HG02885 (cell line): ENCODE measurements around the gene IL1RAPL2.
"Not testable (repeated sequence)": the region's sequence is repeated elsewhere in the genome, so short reads cannot be mapped to it uniquely, and the experiment has no call there.

ENCODE experiments used
- ATAC-seq: cut with Tn5 transposase; IDR thresholded peaks from one replicate; pipeline ENCODE4 v1.9.1; 2021; ENCODE audit warnings: mild to moderate bottlenecking; ENCODE audit not compliant: unreplicated experiment, poor library complexity

The IL1RAPL2 gene

DNA sequence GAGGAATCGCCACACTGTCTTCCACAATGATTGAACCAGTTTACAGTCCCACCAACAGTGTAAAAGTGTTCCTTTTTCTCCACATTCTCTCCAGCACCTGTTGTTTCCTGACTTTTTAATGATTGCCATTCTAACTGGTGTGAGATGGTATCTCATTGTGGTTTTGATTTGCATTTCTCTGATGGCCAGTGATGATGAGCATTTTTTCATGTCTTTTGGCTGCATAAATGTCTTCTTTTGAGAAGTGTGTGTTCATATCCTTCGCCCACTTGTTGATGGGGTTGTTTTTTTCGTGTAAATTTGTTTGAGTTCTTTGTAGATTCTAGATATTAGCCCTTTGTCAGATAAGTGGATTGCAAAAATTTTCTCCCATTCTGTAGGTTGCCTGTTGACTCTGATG lies 671.4 kb downstream of the IL1RAPL2 start:
- not testable (repeated sequence) for ATAC-seq

GRCh38 chrX:105241056-105241455 lies 675.1 kb downstream of the IL1RAPL2 start:
- no peak for ATAC-seq

- no peak for ATAC-seq
Observed at GRCh38 chrX:105260291-105261043, 694.5 kb downstream of the IL1RAPL2 start.

DNA sequence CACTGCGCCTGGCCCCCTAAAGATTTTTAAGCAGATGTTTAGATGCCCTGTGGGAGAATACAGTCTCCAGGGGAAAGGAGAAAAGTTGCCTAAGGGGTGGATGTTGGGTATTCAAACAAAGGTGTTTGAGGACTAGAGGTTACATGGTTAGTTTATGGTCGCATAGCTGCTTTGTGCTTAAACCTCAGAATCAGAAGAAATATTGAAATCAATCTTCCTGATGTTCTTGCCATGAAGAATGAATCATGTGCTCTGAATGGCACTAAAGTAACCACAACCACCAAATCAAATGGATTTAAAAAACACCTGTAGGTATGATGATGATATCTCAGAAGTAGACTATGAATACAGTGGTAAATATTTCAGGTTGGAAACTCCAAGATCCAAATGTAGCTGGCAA lies 697.2 kb downstream of the IL1RAPL2 start:
- ATAC-seq, result no peak

GRCh38 chrX:105263801-105264200 lies 697.8 kb downstream of the IL1RAPL2 start:
- no peak for ATAC-seq

DNA sequence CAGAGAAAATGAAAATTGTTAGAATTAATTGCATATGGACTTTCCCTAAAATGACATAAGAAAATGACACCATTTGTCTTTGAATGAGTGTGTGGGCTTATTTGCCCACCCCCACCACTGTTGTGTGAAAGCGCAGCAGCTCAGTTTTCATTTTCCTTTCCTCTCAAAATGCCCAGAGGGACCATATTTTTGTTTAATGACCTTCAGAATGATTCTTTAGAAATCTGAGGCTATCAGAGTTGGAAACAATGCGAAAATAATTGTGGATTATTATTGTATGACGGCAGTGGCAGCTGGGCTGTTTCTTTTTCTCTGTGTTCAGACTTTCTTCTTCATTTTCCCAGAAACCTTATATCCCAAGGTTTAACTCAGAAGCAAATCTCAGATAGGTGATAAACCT lies 699.1 kb downstream of the IL1RAPL2 start:
- no peak for ATAC-seq

- ATAC-seq, result no peak
Observed at GRCh38 chrX:105266456-105266855, 700.5 kb downstream of the IL1RAPL2 start.

DNA sequence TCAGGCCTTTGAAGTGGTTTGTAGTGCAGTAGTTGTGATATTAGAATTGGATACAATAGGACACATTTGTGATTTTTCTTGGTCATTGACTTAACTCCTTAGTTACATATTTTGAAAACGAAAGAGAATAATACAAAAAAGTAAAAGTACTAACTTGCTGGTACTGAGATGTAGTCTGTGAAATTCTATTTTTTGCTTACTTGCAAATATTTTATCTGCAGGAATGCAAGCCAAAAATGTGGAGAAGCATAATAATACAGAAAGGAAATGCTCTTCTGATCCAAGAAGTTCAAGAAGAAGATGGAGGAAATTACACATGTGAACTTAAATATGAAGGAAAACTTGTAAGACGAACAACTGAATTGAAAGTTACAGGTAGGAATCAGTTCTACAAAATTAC lies 701.2 kb downstream of the IL1RAPL2 start:
- no peak for ATAC-seq

DNA sequence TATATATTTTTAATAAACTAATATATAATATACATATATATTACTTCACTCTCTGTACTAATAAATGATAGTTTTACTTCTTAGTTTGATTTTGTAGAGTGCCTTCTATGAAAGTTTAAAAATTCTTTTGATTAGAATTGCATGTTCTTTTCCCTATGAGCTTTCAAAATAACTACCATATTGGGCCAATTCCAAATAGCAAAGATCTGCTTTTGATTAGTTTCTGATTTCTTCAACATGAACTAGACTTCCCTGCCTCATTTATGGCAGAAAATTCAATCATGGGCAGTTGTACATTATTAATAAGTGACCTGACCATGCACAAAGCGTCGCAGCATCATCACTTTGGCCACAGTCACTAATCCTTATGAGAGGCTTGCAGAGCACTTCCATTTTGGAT lies 703.4 kb downstream of the IL1RAPL2 start:
- no peak for ATAC-seq

GRCh38 chrX:105273326-105273725 lies 707.3 kb downstream of the IL1RAPL2 start:
- ATAC-seq, result no peak

GRCh38 chrX:105274091-105274490 lies 708.1 kb downstream of the IL1RAPL2 start:
- ATAC-seq, result no peak

DNA sequence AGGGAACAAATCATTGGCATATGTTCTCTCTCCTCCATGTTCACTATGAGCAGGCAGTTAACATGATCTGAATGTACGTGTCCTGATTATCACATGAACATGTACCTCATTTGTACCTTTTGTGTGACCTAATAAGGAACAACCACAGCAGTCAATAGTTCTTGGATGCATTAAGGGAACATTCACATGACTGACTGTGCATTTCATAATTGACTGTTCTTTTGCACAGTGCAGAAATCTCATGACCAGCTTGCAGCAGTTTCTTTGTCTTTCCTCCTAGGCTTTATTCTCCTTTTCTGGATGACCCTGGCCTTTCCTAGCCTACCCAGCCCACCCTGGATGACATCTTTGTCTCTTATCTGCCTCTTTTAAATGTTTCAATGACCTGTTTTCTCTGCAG lies 711.1 kb downstream of the IL1RAPL2 start:
- no peak for ATAC-seq

GRCh38 chrX:105282077-105282476 lies 716.1 kb downstream of the IL1RAPL2 start:
- ATAC-seq, result no peak

DNA sequence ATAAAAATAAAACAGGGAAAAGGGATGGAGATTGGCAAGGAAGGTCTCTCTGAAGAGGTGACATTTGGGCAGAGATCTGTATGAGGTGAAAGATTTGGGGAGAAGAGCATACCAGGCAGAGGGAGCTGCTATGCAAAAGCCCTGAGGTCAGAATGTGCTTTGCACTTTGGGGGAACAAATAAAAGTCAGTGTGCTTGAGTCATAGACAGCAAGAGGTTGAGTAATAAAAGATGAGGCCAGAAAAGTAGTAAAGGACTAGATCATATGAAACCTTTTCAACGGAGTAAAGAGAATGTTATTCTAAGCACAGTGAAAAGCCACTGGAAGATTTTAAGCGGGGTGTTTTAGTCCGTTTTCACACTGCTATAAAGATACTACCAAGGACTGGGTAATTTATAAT lies 731.0 kb downstream of the IL1RAPL2 start:
- no peak for ATAC-seq

DNA sequence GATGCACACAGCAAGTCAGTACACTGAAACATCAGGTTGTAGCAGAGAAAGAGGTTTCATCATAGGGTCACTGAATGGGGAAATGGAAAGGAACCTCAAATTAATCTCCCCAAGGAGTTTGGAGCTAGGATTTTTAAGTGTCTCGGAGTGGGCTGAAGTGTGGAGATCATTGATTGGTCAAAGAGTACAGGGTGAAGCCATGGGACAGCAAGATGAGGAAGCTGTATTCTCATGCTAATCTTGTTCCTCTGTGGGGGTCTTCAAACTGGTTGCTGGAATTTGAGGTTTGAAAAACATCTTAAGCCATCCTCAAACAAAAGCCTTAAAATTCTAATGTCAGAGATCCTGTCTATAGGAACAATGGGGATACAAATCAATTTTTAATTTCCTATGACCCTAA lies 733.3 kb downstream of the IL1RAPL2 start:
- no peak for ATAC-seq

DNA sequence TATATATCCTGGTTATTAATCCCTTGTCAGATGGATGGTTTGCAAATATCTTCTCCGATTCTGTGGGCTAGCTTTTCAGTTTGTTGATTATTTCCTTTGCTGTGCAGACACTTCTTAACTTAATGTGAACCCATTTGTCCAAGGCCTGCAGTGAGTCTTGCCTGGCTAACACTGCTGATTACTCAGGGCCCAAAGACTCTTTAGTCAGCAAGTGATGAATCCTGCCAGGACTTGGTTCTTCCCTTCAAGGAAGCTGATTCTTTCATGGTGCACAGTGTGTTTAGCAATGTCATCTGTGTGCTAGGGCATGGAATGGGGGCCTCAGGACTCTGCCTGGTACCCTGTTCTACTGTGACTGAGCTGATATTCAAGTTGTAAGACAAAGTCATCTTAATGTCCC lies 736.2 kb downstream of the IL1RAPL2 start:
- ATAC-seq, result no peak

DNA sequence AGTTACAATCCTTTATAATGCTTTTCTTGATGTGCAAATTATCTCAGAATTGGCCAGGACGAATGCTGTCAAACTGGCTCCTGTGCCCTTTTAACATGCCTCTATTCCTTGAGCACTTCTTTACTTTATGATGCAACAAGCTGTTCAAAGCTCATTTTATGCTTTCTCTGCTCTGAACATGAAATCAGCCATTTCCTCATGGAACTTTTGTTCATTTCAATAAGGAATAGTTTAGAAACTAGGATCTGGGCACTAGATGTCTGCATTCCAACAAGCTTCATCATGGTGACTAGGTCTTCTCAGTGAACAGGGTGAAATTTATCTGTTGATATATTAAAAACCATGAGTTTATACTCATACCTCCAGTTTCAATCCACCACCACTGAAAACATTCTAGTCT lies 741.8 kb downstream of the IL1RAPL2 start:
- no peak for ATAC-seq

GRCh38 chrX:105313596-105313995 lies 747.6 kb downstream of the IL1RAPL2 start:
- ATAC-seq, result no peak

GRCh38 chrX:105314458-105314857 lies 748.5 kb downstream of the IL1RAPL2 start:
- no peak for ATAC-seq

DNA sequence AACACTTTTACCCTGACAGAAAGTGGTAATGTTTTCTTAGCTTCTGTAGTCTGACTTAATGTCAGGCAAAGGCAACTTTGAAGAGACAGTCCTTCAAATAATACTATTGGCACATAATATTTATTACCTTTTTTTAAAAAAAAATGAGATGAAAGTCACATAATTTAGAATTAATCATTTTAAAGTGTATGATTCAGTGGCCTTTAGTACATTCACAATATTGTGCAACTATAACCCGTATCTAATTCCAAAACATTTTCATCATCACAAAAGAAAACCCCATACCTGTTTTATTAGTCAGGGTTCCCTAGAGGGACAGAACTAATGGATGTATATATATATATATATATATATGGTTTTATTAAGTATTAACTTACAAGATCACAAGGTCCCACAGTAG lies 749.2 kb downstream of the IL1RAPL2 start:
- ATAC-seq, result no peak

GRCh38 chrX:105317117-105317516 lies 751.1 kb downstream of the IL1RAPL2 start:
- no peak for ATAC-seq

DNA sequence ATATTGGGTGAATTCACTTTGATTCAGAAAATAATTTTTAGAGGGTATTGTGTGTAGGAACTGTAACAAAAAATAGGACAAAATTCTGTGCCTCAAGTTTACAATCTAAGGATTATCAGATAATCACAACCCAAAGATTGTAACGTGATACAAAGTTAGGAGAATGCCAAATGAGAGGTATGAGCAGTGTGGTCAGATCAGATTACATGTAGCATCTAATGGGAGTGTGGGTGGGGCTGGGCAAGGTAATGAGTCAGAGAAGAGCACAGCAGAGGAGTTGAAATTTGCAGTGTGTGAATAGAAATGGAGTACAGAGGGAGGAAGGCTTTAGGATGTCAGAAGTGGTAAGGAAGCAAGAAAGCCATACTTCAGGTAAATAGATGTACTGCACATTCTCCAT lies 757.9 kb downstream of the IL1RAPL2 start:
- no peak for ATAC-seq

GRCh38 chrX:105328773-105329172 lies 762.8 kb downstream of the IL1RAPL2 start:
- no peak for ATAC-seq
